Stimulated activated CD8-positive, alpha-beta memory T cell treated with anti-CD3 and anti-CD28 coated beads, Interleukin-4, amount 100 ng/mL, for 1 hour (primary cell): ENCODE results near the gene RAB34.

ENCODE experiments used
- DNase-seq, 2 donors: peaks; one replicate each; pipeline ENCODE4 v3.0.0-alpha.2; 2020; ENCODE audit warnings: low read depth in 2 of 2, low spot score in 1 of 2

The RAB34 gene, protein sequence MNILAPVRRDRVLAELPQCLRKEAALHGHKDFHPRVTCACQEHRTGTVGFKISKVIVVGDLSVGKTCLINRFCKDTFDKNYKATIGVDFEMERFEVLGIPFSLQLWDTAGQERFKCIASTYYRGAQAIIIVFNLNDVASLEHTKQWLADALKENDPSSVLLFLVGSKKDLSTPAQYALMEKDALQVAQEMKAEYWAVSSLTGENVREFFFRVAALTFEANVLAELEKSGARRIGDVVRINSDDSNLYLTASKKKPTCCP

DNA sequence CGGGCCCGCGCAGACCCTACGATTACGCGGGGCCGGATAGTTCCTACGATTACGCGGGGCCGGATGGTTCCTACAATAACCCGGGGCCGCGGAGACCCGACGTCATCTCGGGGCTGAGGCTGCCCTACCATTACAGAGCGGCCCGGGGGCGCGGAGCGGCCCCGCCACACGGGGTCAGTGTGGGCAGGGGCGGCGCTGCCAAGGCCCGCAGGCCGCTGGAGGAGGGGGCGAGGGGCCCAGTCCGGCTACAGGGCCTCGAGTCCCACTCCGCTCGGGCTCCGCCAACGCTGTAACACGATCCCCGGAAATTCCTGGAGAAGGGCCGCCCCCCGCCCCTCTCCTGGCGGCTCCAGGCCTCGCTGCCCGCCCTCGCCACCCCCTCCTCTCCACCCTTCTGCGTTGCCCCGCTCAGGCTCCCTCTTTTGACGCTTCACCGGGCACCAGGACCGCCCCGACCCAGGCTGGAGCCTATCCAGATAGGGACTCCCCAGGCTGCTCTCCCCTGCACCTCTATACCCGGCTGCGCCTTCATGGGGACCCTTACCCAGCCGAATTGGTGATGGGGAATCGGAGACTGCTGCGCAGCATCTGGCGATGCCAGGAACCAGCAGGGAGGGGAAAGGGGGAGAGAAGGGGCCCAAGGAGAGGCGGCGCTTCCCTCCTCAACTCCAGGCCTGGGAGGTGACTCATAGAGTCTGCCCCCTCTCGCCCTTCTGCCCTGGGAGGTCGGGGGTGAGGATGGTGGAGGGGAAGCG lies at the start of gene RAB34:
Gene RAB34, minus strand, starts transcription at position 291 of the 755 bp plus-strand sequence. CDS start 602 bp downstream, outside the sequence.
- no peak for DNase-seq

DNA sequence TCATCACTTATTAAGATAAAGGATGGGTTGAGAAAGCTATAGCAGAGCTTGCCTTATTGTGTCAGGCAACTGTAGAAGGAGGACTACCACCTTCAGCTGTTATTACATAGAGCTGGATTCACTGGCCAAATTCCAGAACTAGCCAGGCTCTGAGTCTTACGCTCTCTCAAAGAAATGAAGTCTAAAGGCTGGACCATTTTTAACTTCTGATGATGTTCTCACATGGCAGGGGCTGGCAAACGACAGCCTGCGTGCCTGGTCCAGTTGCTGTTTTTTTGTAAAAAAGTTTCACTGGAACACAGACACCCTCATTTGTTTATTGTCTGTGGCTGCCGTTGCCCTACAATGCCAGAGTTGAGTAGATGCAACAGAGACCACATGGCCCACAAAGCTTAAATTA lies 47.4 kb upstream of the RAB34 start:
- no peak for DNase-seq

DNA sequence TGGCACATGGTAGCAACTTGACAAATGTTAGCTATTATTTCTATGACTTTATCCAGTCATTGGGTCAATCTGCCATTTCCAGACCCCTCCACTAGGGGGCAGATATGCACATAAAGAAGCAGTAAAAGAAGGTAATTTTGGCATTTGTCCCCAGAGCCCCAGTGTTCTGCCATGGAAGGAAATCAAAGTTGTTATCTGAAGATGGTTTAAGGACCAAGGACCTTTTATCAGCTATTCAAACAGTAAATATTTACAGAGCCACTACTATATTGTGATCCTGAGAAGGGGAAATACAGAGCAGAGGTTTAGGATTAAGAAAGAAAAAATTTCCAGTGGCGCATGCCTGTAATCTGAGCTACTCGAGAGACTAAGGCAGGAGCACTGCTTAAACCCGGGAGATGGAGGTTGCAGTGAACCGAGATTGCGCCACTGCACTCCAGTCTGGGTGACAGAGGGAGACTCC lies 46.2 kb upstream of the RAB34 start:
- DNase-seq: peak; percentile 57 to 64

DNA sequence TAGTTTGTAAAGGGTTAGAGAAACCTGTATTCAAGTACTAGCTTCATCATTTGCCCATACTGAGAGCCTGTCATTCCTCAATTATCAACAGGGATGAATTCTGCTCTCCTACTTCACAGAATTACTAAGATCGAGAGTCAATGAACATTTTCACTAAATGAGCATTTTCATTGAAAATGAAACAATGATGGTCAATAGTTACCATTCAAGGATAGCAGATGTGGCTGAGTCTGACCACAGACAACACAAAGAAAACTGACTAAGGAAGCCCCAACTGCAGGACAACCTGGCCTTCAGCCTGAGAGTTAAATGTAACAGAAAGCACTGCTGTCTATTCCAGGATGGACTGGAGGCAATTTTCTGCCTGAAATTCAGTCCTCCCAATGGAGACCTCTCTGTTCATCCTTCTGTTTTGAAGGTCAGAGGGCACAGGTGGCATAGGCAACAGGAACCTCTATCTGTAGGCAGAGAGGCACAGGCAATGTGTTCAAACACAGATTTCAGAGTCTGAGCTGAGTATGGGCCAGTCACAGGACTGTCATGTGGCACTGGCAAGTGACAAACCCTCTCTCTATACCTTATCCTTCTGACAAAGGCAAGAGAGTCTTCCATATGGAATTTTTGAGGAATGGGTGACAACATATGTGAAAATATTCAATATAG lies 45.6 kb upstream of the RAB34 start:
- no peak for DNase-seq

DNA sequence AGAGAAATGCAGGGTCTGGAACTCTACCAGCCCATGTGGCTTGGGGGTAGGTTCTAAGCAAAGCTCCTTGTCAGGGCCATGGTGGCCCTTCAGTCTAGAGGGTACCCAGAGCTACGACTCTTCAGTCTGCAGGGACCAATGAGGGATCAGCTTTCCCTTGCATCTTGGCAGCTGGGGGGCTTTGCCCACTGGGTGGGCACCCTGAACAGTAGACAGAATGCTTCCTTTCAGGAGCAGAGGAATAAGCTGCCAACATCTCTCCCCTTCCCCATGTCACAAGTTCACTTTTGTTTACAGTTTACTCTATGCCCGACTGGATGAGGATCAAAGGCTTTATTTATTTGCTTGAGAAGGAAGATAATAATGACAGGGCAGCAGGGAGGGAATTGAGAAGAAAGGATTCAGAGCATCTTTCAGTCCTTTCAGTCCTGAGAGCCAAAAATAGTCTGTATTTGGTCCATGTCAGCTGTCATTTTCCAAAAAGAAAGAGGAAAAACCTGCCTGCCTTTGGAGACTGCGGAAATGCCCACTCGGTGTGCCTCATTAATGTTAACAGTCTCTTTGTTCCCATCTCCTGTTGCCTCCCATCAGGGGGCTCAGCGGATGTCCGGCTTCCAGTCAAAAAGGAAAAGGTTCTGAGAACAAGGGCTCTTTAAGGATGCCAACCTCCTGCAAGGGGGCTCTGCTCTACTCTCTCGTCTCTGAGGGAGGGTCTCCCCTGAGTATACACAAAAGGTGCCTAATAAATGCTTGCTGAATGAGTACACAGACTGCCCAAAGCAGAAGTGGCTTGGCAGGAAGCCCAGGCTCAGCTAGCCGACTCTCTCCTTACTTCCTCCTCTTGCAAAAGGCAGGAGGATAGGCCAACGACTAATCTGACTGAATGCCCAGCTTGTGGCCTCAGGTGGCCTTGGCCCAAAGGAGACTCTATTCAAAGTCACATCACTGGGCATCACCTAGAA lies 43.2 kb upstream of the RAB34 start:
- DNase-seq: no peak

DNA sequence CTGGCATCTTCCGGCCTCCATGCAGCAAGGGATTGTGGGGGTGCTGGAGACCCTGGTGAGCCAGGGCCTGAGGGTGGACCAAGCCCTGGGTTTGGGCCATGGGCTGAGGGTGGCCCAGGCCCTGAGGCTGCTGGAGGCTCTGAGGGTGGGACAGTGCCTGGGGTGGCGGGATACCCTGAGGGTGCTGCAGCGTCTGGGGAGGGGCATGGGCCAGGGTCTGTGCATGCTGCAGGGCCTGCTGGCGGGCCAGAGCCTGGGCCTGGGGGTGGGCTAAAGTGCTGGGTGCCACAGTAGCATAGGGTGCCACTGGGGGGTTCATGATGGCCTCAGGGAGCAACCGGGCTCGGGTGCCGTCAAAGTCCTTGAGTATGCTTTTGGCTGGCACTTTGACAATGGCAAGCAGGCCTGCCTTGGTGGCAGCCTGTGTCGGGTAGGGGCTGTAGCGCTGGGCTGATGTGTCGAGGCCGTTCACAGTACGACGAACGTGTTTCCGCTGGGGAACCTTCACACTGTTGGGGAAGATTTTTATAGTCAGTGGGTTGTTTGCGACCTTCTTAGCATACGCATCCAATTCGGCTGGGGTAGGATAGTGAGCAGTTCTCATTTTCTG lies 41.7 kb upstream of the RAB34 start:
- DNase-seq: no peak

DNA sequence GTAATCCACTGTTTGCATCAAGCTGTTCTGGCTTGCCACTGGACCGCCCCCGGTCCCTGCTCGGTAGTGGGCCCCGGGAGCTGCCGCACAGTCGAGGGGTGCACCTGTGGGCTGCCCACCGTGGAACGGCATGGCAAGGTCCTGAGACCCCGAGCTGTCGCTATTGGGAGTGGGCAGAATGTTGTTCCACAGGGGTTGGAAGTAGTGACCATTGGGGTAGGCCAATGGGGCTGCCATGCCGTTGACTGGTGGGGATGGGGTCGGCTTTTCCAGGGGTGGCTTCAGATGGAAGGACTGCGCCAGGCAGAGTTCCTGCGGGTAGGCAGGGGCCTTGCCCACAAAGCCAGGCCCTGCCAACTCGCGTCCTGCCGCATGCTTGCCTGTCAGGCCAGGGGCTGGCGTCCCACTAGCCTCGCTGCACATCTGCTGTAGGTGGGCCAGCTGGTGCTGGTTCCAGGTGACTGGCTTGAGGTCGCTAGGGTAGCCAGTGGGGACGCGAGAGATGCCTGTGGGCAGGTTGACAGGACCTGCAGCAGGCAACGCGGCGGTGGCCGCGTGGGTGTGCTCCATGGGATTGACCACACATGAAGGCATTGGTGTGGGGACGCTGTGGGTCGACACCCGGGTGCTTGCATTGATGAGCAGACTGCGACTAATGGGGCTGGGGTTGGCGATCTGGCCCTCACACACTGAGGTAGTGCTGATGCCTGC lies 40.9 kb upstream of the RAB34 start:
- no peak for DNase-seq

DNA sequence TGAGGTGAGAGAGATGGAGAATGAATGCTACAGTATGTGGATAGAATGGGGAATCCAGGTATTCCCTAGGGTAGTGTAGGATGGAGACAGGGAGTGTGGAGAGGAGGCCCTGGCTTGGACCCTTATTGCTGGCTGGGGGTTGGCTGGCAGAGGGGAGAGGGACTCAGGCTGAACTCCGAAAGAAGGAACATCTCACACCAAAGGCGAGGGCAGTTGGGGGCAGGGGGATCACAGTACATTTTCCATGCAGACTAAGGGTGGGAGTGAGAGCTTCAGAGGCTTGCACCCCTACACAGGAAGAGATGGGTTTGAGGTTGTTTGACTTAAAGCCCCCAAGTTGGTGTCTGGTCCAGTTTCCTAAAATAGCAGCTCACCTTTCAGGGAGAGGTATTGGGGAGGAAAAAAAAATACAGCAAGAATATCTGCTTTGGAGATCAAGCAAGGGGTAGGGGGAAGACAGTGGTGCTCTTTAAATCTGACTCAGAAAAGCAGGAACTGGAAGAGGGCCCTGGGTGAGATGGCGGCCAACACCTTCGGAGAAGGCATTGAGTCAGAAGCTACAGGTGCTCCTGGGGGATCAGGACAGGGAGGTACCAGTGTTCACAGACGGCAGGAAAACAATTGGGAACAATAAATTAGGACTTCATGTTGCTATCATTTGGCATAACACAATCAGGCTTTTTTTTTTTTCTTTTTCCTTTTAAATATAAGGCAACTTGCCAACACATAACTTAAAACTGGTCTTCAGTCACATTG lies 38.6 kb upstream of the RAB34 start:
- DNase-seq: no peak

DNA sequence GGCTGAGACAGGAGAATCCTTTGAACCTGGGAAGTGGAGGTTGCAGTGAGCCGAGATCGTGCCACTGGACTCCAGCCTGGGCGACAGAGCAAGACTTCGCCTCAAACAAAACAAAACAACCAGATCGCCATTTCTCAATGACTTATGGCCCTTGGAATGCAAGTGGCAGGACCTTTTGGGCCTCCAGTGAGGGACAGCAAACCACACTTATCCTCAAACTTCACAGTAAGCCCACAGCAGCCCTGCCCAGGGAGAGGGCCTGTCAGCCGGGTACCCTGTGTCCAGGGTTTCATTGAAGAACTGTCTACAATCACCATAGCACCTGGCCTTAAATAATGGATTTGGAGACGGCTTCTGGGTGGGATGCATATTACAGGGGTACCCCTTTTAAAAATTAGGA lies 37.8 kb upstream of the RAB34 start:
- no peak for DNase-seq

DNA sequence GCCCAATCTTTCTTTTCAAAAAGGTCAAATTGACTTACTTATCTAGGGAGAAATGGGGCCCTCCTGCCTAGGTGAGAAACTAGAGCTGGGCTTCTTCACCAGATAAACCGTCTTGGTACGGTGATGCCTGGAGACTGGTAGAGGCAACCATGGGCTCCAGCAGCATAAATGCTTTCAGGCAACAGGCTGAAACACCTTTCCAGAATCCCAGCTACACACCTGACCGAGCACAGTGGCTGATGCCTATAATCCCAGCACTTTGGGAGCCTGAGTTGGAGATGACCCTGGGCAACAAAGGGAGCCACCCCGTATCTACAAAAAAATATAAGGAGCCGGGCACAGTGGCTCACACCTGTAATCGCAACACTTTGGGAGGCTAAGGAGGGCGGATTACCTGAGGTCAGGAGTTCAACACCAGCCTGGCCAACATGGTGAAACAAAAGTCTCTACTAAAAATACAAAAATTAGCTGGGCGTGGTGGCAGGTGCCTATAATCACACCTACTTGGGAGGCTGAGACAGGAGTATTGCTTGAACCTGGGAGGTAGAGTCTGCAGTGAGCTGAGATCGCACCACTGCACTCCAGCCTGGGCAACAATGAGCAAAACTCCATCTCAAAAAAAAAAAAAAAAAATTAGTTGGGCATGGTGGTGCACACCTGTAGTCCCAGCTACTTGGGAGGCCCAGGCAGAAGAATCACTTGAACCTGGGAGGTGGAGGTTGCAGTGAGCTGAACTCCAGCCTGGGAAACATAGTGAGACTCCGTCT lies 34.1 kb upstream of the RAB34 start:
- DNase-seq: no peak

DNA sequence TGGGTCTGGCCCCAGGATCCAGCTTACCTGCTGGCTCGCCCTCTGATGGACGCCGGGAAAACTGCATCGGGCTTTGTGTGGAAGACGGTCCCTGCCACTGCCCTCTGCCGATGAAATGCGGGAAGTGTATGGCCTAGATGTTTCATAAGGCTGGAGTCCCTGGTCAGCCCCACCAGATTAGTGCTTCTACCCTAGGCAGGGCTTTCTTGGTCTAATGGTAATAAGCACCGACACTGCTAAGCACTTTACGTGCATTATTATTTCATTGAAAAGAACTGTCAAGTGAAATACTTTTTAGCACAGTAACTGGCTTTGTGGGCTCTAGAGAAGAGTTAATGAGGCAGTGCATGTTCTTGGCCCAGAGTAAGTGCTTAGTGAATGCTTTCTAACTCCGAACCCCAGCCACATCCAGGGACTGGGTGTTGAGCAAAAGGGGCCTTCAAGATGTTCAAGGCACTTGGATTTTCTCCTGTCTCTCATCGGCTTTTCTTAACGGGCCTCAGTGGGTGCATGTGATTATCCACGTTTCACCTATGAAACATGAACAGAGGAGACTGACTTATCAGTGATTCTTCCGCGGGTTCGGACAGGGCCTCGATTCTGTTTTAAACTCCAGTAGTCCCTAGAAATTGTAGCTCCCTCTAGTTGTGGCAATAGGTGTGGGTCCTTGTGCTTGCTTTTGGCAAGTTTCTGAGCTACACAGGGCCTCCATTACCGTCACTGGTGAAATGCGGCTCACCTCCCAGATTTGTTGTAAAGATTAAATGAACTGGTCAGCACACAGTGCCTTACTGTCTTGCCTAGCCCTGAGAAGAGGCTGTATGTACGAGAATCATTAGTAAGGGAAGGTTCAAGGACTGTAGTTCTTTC lies 32.7 kb upstream of the RAB34 start:
- DNase-seq: peak; percentile 64 to 73

DNA sequence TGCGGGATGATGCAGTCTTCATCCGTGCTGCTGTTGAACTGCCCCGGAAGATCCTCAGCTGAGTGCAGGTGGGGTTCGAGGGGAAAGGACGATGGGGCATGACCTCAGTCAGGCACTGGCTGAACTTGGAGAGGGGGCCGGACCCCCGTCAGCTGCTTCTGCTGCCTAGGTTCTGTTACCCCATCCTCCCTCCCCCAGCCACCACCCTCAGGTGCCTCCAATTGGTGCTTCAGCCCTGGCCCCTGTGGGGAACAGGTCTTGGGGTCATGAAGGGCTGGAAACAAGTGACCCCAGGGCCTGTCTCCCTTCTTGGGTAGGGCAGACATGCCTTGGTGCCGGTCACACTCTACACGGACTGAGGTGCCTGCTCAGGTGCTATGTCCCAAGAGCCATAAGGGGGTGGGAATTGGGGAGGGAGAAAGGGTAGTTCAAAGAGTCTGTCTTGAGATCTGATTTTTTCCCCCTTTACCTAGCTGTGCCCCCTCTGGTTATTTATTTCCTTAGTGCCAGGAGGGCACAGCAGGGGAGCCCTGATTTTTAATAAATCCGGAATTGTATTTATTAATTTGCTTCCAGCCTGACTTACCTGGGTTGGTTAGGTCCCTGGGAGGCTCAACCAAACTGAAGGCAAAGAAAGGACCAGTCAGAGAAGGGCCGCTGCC lies 32.0 kb upstream of the RAB34 start:
- no peak for DNase-seq

DNA sequence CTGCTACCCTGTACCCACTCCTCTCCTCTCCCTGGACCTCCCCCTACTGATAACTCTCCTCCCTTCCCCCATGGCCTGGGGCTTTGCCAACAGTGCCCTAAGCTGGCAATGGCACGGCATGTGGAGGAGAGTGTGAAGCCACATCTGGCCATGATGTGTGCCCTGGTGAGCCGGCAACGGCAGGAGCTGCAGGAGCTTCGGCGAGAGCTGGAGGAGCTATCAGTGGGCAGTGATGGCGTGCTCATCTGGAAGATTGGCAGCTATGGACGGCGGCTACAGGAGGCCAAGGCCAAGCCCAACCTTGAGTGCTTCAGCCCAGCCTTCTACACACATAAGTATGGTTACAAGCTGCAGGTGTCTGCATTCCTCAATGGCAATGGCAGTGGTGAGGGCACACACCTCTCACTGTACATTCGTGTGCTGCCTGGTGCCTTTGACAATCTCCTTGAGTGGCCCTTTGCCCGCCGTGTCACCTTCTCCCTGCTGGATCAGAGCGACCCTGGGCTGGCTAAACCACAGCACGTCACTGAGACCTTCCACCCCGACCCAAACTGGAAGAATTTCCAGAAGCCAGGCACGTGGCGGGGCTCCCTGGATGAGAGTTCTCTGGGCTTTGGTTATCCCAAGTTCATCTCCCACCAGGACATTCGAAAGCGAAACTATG lies 31.3 kb upstream of the RAB34 start:
- no peak for DNase-seq

DNA sequence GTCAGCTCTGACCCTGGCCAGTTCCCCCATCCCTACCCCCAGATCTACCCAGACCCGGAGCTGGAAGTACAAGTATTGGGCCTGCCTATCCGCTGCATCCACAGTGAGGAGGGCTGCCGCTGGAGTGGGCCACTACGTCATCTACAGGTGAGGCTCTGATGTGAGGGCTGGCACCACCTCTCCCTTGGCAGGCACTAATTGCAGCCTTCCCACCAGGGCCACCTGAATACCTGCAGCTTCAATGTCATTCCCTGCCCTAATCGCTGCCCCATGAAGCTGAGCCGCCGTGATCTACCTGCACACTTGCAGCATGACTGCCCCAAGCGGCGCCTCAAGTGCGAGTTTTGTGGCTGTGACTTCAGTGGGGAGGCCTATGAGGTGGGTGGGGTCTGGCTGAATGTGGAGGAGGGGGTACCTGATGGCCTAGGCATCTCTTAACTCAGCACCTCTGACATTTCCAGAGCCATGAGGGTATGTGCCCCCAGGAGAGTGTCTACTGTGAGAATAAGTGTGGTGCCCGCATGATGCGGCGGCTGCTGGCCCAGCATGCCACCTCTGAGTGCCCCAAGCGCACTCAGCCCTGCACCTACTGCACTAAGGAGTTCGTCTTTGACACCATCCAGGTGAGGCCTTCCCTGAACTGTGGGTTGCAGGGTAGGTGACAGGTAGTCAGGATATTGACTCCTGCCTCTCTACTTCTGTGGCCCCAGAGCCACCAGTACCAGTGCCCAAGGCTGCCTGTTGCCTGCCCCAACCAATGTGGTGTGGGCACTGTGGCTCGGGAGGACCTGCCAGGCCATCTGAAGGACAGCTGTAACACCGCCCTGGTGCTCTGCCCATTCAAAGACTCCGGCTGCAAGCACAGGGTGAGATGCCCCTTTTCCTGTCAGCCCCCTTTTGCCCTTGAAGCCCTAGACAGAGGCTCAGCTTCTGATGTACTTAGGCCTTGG lies 30.4 kb upstream of the RAB34 start:
- no peak for DNase-seq

DNA sequence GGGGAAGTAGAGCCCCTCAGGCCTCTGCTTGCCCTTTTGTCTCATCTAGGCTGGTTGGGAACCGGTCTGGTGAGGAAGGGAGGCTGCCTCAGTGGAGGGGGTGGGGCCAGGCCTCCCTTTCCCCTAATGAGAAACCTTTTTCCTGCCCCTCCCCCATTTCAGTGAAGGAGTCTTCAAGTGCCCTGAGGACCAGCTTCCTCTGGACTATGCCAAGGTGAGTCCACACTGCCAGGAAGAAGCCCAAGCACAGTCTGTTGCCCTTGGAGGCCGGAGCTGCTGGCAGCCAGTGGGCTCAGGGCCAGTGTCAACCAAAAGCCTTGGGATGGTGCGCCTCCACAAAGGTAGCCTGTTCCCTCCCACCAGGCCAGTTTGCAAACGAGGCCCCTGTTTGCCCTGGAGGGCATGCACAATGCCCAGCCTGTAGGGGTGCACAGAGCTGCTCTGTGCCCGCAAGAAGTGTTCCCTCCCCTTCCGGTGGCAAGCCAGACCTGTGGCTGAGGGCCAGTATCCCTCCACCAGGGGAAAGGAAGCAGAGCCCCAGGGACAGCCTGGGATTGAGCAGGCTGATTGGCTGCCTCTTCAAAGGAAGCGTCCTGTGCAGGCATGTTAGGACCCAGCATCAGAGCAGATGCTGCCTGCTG lies 29.5 kb upstream of the RAB34 start:
- no peak for DNase-seq
